ENCODE measurements around the gene ZC3H12C.

Gene ZC3H12C

DNA sequence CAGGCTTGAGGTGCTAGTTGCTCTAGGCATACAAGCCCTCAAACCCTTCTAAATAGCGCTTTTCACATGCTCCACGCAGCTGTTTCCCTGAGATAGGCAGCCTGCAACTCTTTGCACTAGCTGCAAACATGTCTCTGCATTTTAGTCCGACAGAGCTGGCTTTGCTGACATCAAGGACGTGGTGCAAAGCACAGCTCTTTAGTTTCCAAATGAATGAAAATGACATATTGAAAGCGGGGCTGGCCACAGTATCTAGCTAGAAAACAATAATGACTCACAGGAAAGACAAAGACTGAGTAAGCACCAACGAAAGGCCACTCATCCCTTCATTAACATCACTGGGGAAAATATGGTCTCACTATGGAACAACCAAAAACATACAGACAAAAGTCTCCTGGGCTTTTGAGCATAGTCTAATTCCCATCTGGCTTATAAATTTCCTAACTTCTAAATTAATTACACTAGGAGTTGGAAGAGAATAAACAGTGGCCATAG lies 15.3 kb upstream of the ZC3H12C start:
- DNase-seq = no peak

DNA sequence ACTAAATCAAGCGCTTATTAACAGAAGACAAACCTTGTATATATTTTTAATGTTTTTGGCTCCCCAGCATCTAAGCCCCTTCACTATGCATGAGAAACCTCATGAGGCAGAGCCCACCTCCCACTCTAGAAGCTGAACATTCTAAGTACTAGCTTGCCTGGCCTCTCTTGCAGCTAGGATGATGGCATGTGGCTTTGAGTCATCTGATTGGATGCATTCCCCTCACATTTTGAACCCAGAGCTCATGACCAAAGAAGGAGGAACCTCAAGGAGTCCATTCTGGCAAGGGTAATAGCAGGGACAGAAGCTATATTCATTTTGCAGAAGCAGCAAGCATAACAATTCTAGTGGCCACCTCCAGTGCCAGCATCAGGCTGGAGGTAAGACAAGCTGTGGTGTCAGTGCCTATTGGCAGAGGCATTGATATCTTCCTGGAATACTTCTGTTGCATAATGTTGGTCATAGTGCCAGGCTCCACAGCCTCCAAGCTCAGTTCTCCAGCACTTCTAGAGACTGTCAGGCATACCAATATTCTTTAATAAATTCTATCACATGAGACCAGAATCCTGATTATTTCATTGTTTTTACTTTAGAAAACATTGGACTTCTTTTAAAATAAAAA lies 14.2 kb upstream of the ZC3H12C start:
- DNase-seq = no peak

- DNase-seq = no peak
Measured at GRCh38 chr11:110079726-110080125, 13.5 kb upstream of the ZC3H12C start.

DNA sequence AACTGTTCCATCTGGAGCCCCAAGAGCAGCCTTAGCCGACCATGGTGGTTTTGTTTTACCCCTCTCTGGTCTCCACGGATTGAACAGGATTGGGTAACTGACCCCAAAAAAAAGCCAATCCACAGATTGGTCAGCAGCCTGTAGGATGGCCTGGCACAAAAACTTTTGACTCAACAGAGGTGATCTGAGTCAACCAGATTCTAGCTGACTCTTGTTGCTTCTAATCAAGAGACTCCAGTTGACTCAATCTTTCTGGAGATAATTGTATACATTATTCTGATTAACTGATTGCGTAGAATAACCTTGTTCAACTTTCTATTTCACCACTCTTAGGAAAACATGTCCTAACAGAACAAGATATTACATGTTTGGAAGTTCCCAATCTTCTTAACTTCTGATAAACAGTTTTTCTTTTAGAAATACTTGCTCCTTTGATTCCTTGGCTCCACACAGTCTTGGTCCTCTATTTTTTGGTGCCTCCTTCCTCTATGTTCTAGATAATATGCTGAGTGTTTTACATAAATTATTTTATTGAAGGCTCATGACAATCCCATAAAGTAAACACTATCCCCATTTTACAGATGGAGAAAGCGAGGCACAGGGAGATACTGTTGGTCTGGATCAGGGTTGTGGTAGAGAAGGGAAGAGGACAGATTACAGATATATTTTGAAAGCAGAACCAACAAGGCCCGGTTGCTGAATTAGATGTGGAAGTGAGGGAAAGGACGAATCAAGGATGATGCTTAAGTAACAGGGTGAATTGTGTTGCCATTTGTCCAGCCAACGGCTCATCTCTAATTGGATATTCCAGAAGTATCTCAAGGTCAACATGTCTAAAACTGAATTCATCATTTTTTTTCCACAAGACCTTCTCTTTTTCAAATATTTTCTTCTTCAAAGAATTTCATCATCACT lies 11.5 kb upstream of the ZC3H12C start:
- no peak for DNase-seq

DNA sequence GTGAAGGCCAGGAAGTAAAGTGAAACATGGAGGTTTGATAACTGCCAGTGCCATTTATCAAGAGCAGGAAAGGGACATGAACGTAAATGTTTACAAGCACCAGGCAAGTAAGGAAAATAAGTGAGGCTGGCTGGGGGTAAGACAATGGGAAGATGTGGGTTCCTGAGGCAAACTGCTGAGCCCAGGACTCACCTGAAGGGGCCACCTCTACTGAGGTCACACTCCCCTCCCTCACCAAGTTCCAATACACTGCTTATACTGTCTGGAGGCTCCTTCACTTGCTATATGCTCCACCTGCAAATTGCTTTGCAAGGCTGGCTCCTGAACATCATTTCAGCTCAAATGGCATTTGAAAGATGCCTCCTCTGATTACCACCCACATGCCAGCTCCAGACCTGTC lies 10.3 kb upstream of the ZC3H12C start:
- no peak for DNase-seq

GRCh38 chr11:110085255-110085838 lies 7.8 kb upstream of the ZC3H12C start:
- no peak for DNase-seq

DNA sequence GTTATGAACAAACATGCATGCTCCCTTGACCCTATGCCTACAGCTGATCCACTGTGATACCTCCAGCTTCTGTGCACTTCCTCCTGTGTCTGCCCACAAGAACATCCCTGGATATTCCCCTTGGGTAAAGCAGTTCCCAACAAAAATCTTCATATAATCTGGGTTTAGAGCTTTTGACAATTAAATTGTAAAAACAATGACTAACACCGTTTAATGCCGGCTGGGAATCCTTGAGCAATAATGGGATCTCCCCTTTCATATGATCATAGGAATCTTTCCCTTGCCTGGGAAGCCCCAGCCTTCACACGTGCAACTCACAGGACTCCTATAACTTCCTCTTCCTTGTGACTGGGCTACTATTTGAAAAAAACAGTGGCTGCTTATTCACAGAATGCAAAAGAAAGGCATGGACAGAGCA lies 6.3 kb upstream of the ZC3H12C start:
- no peak for DNase-seq

DNA sequence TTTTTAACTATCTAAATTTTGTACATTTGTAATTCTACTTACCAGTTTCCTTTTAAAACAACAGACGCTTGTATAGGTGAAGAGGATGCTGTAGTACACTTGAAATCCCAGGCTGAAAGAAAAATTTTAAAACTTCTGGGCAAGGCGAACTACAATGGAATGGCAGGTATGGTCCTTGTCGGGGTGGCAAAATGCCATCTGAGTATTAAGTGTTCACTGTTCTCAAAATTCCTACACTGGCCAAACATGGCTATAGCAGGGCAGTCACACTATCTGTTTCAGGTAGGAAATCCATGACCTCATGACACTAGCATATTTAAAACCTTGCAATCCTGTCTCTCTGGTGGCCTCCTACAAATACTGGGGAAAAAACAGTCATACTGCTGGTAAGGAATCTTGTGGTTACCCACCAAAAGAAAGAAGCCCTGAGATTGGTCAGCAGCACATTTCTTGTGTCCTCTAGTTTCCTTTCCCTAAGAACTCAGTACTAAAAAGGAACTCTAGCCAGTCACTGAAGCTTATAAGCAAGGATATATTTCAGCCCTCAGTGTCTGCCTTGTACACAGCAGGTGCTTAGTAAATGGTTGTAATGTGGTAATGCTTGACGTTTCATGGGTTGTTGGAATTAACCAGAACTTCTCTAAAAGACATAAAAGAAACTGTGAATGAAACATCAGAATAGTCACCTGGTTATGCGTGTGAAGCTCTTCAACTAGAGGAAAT lies 5.2 kb upstream of the ZC3H12C start:
- DNase-seq = no peak

GRCh38 chr11:110088535-110089344 lies 4.5 kb upstream of the ZC3H12C start:
- DNase-seq = no peak

- DNase-seq = no peak
Measured at GRCh38 chr11:110089617-110090282, 3.4 kb upstream of the ZC3H12C start.

DNA sequence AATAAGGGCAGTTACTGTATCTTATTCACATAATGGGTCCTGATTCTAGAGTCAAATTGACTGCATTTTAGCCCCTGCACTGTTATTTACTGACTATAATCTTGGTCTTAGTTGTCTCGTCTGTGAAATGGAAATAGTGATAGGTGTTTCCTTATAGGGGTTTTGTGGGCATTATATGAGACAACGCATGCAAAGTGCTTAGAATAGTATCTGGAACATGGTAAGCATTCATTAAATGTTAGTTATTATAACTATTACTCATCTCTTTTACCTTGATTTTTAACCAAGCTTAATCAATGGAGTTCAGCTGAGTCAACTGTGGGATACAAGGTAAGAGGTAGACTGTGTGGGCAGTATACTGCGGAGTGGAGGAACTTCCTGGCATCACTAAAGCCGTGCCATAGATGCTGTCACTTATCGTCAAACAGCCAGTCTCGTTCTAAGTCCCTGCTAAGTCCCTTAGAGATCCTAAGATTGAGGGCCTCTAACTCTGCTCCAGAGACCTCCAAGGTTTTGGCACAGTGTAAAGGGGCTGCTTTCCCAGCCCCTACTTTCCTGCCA lies 2.6 kb upstream of the ZC3H12C start:
- no peak for DNase-seq

GRCh38 chr11:110092111-110092514 lies 1.1 kb upstream of the ZC3H12C start:
- DNase-seq = no peak

DNA sequence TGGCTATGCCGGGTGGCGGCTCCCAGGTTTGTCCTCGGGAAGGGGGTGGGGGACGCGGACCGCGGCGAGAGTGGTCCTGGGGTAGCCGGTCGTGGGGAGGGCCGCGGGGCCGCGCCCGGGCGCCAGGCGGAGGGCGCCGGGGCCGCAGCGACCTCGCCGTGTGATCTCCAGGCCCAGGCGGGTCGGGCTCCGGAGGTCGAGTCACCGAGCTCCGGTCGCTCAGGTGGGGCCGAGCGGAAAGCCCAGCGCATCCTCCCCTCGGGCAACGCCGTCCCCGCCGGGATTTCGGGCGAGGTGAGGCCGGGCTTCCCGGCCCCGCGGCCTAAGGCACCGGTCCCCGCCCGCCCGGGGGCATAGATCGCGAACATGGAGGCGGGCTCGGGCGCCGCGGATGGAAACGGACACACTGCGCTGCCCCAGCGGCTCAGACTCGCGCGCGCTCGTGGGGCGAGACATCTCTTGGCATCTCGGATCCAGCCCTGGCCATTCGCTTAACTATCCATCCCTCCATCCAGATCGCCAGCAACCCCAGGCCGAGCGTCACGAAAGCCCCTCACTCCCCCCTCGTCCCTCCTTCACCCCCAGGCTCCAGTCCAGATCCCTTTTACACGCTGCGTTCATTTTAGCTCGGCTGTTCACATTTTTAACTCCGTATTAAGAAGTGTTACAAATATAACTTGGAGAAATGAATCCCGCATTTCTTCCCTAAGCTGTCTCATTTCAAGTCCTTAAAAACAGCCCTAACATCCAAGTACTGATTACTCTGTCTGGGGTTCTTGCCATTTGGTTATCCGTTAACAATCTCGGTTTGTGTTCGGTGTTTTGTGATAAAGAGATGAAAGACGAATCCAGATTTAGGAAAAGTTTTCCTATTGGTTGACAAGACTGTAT lies 460 bp downstream of the ZC3H12C start:
- DNase-seq = no peak

GRCh38 chr11:110094298-110095285 lies 1.4 kb downstream of the ZC3H12C start:
- DNase-seq = no peak

- no peak for DNase-seq
Measured at GRCh38 chr11:110095554-110095953, 2.4 kb downstream of the ZC3H12C start.

- no peak for DNase-seq
Measured at GRCh38 chr11:110096496-110096895, 3.3 kb downstream of the ZC3H12C start.

GRCh38 chr11:110097459-110098012 lies 4.3 kb downstream of the ZC3H12C start:
- DNase-seq = no peak

DNA sequence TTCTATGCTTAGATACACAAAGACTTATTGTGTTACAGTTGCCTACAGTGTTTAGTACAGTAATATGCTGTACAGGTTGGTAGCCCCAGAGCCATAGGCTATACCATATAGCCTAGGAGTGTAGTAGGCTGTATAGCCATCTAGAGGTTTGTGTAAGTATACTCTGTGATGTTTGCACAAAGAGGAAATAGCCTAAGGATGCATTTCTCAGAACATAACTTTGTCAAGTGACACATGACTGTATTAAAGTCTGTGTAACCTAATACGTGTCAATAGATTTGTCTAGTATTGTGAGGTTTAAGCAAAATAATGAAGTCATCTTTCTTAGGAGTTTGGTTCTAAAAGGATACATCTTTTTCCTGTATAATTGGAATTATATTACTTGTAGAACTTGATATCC lies 5.5 kb downstream of the ZC3H12C start:
- no peak for DNase-seq

All from activated CD4-positive, CD25-positive, alpha-beta regulatory T cell treated with anti-CD3 and anti-CD28 coated beads, Interleukin-2, amount 50 U/mL, for 72 hours (primary cell).